Liver (tissue), 3 donors: ENCODE results near the gene PLPP4.

Source experiments
- CTCF ChIP-seq: fragments of 150-350 bp; IDR thresholded peaks from 2 replicates; pipeline ENCODE4 v1.5.1; 2017; ENCODE audit warnings: improper control_type of control experiment, low read depth, low read length; ENCODE audit not compliant: missing input control
- EGR1 ChIP-seq, 2 donors: IDR thresholded peaks; 2 replicates each; pipeline ENCODE4 v1.6.1; 2016 to 2018; ENCODE audit warnings: antibody characterized with exemption in 2 of 2, low read depth in 2 of 2
- REST ChIP-seq: IDR thresholded peaks from 2 replicates; pipeline ENCODE4 v1.6.1; 2016; ENCODE audit warnings: antibody characterized with exemption, mild to moderate bottlenecking
- SP1 ChIP-seq: IDR thresholded peaks from 2 replicates; pipeline ENCODE4 v1.6.1; 2018; ENCODE audit warnings: antibody characterized with exemption, mild to moderate bottlenecking
- donor health status: healthy.
- donor health status: healthy.

GRCh38 chr10:120632047-120632446 is 175.0 kb downstream of the PLPP4 start:
- no peak for TF ChIP-seq EGR1 (IDR thresholded peaks at IDR 0.05; ENCODE audit: low read depth in 2 of 2)
- TF ChIP-seq SP1: no peak
- no peak for TF ChIP-seq CTCF
- TF ChIP-seq REST: no peak
